SK-N-SH treated with all-trans-retinoic acid at 6 μM for 48 hours (cell line): ENCODE measurements around the gene GNAS.

ENCODE experiments used
- OSR1 ChIP-seq: fragments of 250-450 bp; sonication (Bioruptor Pico); IDR thresholded peaks from 2 replicates; pipeline ENCODE4 v1.8.0; 2022; ENCODE audit warnings: moderate library complexity, mild to moderate bottlenecking, inconsistent platforms
- ZFP3 ChIP-seq: fragments of 250-450 bp; sonication (Bioruptor Pico); IDR thresholded peaks from 2 replicates; pipeline ENCODE4 v1.5.0; 2020; ENCODE audit warnings: mild to moderate bottlenecking, moderate library complexity

DNA sequence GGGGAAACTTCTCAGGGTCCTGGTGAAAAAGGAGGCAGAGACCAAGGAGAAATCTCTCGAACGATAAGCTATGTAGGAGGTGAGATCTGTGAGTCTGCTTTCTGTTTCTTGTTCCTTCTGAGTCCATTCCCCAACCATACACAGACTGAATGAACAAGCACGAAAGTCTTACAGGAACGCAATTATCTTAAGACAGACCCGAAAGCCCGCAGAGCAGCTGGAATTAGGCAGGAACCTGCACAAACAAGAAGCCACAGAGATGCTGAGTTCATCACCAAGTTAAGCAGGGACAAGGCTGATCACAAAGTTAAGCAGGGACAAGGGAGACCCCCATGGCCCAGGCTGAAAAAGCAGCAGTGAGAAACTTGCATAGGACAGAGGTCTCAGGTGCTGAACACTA, 107.1 kb downstream of the GNAS start:
- no peak for TF ChIP-seq ZFP3 (CRISPR knock-in tag)
- TF ChIP-seq OSR1 (CRISPR knock-in tag) = no peak
